GM12872 (cell line): ENCODE results near the gene RAB3C.

Source experiments
- TF ChIP-seq, protein P1 (sequence below): IDR thresholded peaks from 3 replicates; pipeline ENCODE4 v1.5.1; 2011; ENCODE audit warnings: low read depth, mild to moderate bottlenecking, low read length, moderate library complexity; ENCODE audit not compliant: insufficient read depth

RAB3C gene

GRCh38 chr5:58763390-58763789 is 180.5 kb downstream of the RAB3C start:
- TF ChIP-seq, protein P1, sequence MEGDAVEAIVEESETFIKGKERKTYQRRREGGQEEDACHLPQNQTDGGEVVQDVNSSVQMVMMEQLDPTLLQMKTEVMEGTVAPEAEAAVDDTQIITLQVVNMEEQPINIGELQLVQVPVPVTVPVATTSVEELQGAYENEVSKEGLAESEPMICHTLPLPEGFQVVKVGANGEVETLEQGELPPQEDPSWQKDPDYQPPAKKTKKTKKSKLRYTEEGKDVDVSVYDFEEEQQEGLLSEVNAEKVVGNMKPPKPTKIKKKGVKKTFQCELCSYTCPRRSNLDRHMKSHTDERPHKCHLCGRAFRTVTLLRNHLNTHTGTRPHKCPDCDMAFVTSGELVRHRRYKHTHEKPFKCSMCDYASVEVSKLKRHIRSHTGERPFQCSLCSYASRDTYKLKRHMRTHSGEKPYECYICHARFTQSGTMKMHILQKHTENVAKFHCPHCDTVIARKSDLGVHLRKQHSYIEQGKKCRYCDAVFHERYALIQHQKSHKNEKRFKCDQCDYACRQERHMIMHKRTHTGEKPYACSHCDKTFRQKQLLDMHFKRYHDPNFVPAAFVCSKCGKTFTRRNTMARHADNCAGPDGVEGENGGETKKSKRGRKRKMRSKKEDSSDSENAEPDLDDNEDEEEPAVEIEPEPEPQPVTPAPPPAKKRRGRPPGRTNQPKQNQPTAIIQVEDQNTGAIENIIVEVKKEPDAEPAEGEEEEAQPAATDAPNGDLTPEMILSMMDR = no peak

DNA sequence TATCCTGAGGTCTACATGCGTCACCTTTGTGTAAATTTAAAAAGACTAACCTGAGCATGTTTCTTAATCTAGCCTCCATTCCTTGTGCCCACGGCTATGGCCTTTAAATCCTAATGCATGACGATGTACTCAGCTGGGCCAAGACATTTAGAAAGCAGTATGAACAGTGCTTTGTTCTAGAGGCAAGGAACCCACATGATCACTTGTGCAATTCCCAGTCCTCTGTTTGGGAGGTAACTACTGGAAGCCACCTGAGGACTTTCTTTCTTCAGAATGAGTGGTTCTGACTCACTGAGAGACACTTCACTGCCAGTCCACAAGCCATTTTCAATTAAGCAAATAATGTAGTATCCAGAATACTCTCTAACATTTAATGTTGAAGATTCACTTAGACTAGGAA is 181.3 kb downstream of the RAB3C start:
- TF ChIP-seq, protein P1 = no peak

- TF ChIP-seq, protein P1 = no peak
Observed at GRCh38 chr5:58765058-58765457, 182.2 kb downstream of the RAB3C start.

GRCh38 chr5:58767104-58767503 is 184.2 kb downstream of the RAB3C start:
- TF ChIP-seq, protein P1 = no peak

DNA sequence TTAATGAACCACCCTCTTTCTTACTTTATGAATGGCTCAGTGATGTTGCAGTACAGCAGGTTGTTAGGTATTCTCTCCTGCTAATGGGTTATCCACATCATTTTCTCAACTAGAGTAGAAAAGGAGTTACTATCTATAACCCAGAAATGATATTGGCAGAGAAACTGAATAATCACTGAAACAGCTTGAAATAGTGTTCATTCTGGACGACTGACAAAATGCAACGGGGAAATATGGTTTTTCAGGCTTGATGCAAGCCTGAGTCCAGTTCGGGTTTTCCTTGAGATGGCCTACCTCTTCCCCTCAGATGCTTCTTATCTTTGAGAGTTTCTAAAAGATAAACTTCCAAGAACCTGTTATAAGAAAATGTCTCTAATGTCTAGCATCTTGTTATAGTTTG is 187.3 kb downstream of the RAB3C start:
- TF ChIP-seq, protein P1 = no peak

- TF ChIP-seq, protein P1 = no peak
Observed at GRCh38 chr5:58771796-58772195, 188.9 kb downstream of the RAB3C start.

GRCh38 chr5:58773744-58774441 is 191.0 kb downstream of the RAB3C start:
- TF ChIP-seq, protein P1 = no peak
